ENCODE measurements around the gene GRIK1. TPM values are rescaled to one million over a fixed set of nuclear protein-coding genes. Genes with fewer than 3 reads are reported as not detected.

The GRIK1 gene
- total RNA-seq, 1 experiment from 2014 or later, result not detected

DNA sequence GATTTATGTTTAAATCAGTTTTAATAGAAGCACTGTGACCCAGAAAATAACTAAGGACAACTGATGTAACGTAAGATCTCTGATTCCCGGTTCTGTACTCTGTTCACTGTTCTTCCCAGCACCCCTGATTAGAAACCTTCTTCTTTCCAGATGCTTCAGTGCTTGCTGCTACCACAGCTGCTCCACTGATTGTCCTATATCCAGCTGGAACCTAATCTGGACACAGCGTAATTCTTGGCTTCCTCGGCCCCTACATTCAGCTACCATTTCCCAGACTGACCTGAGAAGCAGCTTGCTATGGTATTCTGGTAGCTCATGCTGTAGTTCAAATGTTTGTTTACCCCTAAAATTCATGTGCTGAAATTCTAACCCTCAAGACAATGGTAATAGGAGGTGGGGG is 302.7 kb downstream of the GRIK1 start:
- H3K27ac Mint-ChIP-seq (ENCODE audit: unreplicated experiment), result no peak overlapping the region
- no peaks in the 10 kb centered on the region for H3K27me3 ChIP-seq (replicated peaks; ENCODE audit: control insufficient read depth, insufficient read depth, low read length)
- no peaks in the 10 kb centered on the region for H3K27me3 Mint-ChIP-seq (ENCODE audit: insufficient read depth, unreplicated experiment)

DNA sequence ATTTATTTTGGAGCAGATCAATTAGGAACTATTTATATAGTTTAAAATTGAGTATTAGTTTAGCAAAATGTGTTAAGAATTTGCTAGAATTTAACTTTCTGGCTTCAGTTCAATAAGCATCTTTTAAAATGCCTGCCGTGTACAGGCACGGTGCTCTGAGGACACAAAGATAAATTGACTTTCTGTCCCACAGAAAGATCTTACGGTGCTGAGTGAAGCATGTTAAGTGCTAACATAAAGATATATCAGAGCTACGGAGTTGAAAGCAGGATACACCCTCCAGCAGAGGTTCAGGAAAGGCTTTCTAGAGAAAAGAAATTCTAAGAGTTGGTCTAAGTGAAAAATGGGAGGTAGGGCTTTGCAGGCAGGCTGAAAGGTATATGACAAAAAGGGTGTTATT is 305.4 kb downstream of the GRIK1 start:
- Mint-ChIP-seq H3K27ac (ENCODE audit: unreplicated experiment) (no peak overlapping the region), H3K27me3 (ENCODE audit: insufficient read depth, unreplicated experiment) (no peaks in the 10 kb centered on the region), H3K9me3 (ENCODE audit: unreplicated experiment) (no peaks in the 10 kb centered on the region), H3K4me1 (ENCODE audit: low read depth, unreplicated experiment) (no peaks in the 10 kb centered on the region), H3K36me3 (ENCODE audit: insufficient read depth, unreplicated experiment) (no peaks in the 10 kb centered on the region), H3K4me3 (ENCODE audit: unreplicated experiment) (no peak overlapping the region)
- ChIA-PET POLR2A (no interaction called here), CTCF (no interaction called here)
- BruUV-seq (replicated peaks), result no TSS peak
- H3K4me1 ChIP-seq, result no peaks in the 10 kb centered on the region
- H3K36me3 ChIP-seq (ENCODE audit: control insufficient read depth, insufficient read depth, low read length), result no peaks in the 10 kb centered on the region
- intact Hi-C loops (cut with micrococcal nuclease; ENCODE audit: unreplicated experiment), result no loop called here
- no peak overlapping the region for H3K4me3 ChIP-seq (ENCODE audit: low read depth, low read length)
- no peaks in the 10 kb centered on the region for H3K9me3 ChIP-seq
- no peaks in the 10 kb centered on the region for H3K27me3 ChIP-seq (replicated peaks; ENCODE audit: control insufficient read depth, insufficient read depth, low read length)
- no peak for DNase-seq
- TF ChIP-seq, protein P1, sequence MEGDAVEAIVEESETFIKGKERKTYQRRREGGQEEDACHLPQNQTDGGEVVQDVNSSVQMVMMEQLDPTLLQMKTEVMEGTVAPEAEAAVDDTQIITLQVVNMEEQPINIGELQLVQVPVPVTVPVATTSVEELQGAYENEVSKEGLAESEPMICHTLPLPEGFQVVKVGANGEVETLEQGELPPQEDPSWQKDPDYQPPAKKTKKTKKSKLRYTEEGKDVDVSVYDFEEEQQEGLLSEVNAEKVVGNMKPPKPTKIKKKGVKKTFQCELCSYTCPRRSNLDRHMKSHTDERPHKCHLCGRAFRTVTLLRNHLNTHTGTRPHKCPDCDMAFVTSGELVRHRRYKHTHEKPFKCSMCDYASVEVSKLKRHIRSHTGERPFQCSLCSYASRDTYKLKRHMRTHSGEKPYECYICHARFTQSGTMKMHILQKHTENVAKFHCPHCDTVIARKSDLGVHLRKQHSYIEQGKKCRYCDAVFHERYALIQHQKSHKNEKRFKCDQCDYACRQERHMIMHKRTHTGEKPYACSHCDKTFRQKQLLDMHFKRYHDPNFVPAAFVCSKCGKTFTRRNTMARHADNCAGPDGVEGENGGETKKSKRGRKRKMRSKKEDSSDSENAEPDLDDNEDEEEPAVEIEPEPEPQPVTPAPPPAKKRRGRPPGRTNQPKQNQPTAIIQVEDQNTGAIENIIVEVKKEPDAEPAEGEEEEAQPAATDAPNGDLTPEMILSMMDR (IDR thresholded peaks at IDR 0.05; ENCODE audit: insufficient read depth in 1 of 2, low read depth in 1 of 2, low read length in 1 of 2, severe bottlenecking in 1 of 2, unreplicated experiment in 1 of 2), result no peak

More for the DNA sequence above, 302.7 kb downstream of the GRIK1 start:
- Mint-ChIP-seq H3K4me1 (ENCODE audit: low read depth, unreplicated experiment) (no peaks in the 10 kb centered on the region), H3K4me3 (ENCODE audit: unreplicated experiment) (no peak overlapping the region), H3K36me3 (ENCODE audit: insufficient read depth, unreplicated experiment) (no peaks in the 10 kb centered on the region), H3K9me3 (ENCODE audit: unreplicated experiment) (no peaks in the 10 kb centered on the region)
- TF ChIP-seq, protein P1 (IDR thresholded peaks at IDR 0.05; ENCODE audit: insufficient read depth in 1 of 2, low read depth in 1 of 2, low read length in 1 of 2, severe bottlenecking in 1 of 2, unreplicated experiment in 1 of 2), result no peak
- Histone ChIP-seq H3K4me1 (no peaks in the 10 kb centered on the region), H3K36me3 (ENCODE audit: control insufficient read depth, insufficient read depth, low read length) (no peaks in the 10 kb centered on the region), H3K9me3 (no peaks in the 10 kb centered on the region), H3K4me3 (ENCODE audit: low read depth, low read length) (no peak overlapping the region)
- intact Hi-C loops (cut with micrococcal nuclease; ENCODE audit: unreplicated experiment), result no loop called here
- no peak for DNase-seq
- ChIA-PET POLR2A (no interaction called here), CTCF (no interaction called here)
- no TSS peak for BruUV-seq (replicated peaks)

DNA sequence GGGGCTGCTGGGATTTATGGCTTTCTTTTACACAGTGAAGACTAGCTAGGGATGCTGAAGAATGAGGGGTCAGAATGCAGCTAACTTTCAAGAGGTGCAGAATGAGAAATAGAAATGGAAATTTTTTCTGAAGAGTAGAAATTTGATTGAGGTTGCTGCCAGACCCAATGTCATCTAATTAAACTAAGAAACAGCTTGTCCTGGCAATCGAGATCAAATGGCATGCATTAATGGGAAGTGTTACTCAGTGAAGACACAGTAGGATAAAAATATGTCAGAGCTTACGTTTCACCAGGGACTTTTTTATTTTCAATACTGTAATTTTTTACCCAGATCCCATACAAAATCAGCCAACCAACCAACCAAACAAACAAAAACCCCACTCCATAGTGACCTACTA is 306.0 kb downstream of the GRIK1 start:
- Mint-ChIP-seq H3K27me3 (ENCODE audit: insufficient read depth, unreplicated experiment) (no peaks in the 10 kb centered on the region), H3K9me3 (ENCODE audit: unreplicated experiment) (no peaks in the 10 kb centered on the region), H3K4me1 (ENCODE audit: low read depth, unreplicated experiment) (no peaks in the 10 kb centered on the region), H3K4me3 (ENCODE audit: unreplicated experiment) (no peak overlapping the region), H3K36me3 (ENCODE audit: insufficient read depth, unreplicated experiment) (no peaks in the 10 kb centered on the region), H3K27ac (ENCODE audit: unreplicated experiment) (no peak overlapping the region)
- TF ChIP-seq, protein P1 (IDR thresholded peaks at IDR 0.05; ENCODE audit: insufficient read depth in 1 of 2, low read depth in 1 of 2, low read length in 1 of 2, severe bottlenecking in 1 of 2, unreplicated experiment in 1 of 2), result no peak
- no peaks in the 10 kb centered on the region for H3K4me1 ChIP-seq
- H3K36me3 ChIP-seq (ENCODE audit: control insufficient read depth, insufficient read depth, low read length), result no peaks in the 10 kb centered on the region
- intact Hi-C loops (cut with micrococcal nuclease; ENCODE audit: unreplicated experiment), result no loop called here
- no peaks in the 10 kb centered on the region for H3K27me3 ChIP-seq (replicated peaks; ENCODE audit: control insufficient read depth, insufficient read depth, low read length)
- ChIA-PET CTCF (no interaction called here), POLR2A (no interaction called here)
- no TSS peak for BruUV-seq (replicated peaks)
- no peak overlapping the region for H3K4me3 ChIP-seq (ENCODE audit: low read depth, low read length)
- no peak for DNase-seq
- H3K9me3 ChIP-seq, result no peaks in the 10 kb centered on the region

All from Caco-2 (cell line).